Left lung (tissue), 10 donors: ENCODE measurements around the gene HSP90AB1. TPM values are rescaled to one million over a fixed set of nuclear protein-coding genes. Genes with fewer than 3 reads are reported as not detected.

Experiments used
- ATAC-seq: fragments of 200-7000 bp; cut with Tn5 transposase; one replicate; pipeline ENCODE4 v1.9.1; 2020; ENCODE audit warnings: moderate library complexity
- DNase-seq, 4 donors: peaks; one replicate each; pipeline ENCODE4 v3.0.0-alpha.2; 2013 to 2020
- H3K27ac ChIP-seq, 2 donors: fragments of 200-600 bp; sonication (generic) in 1 of 2; one replicate each; pipeline versions ENCODE4 v1.5.0 to v1.8.0; 2020 to 2021
- H3K27me3 ChIP-seq, 2 donors: fragments of 200-600 bp; sonication (generic) in 1 of 2; one replicate each; pipeline versions ENCODE4 v1.5.0 to v1.8.0; 2020 to 2021
- H3K36me3 ChIP-seq, 2 donors: fragments of 200-600 bp; sonication (generic) in 1 of 2; one replicate each; pipeline versions ENCODE4 v1.5.0 to v1.8.0; 2020 to 2021
- H3K4me1 ChIP-seq, 2 donors: fragments of 200-600 bp; one replicate each; pipeline ENCODE4 v1.8.0; 2021
- H3K4me3 ChIP-seq, 2 donors: fragments of 200-600 bp; sonication (generic) in 1 of 2; one replicate each; pipeline versions ENCODE4 v1.5.0 to v1.8.0; 2020 to 2021; ENCODE audit warnings: mild to moderate bottlenecking in 1 of 2
- H3K9me3 ChIP-seq, 2 donors: fragments of 200-600 bp; sonication (generic) in 1 of 2; one replicate each; pipeline versions ENCODE4 v1.5.0 to v1.8.0; 2020 to 2021
- CTCF ChIP-seq, 2 donors: fragments of 200-600 bp; sonication (generic) in 1 of 2; IDR thresholded peaks; one replicate each; pipeline versions ENCODE4 v1.5.0 to v1.8.0; 2021; ENCODE audit warnings: antibody characterized with exemption in 2 of 2
- intact Hi-C, 2 donors: fragments of 100-400 bp; cut with DNase I; formaldehyde crosslinking; loops; one replicate each; pipeline versions ENCODE4 v1.11.2 to v1.14.2; 2022
- polyA plus RNA-seq, 6 donors: library from polyadenylated mRNA; unstranded; fragments of 120-200 nt; gene quantifications; one replicate each; pipeline ENCODE4 v1.2.1, GENCODE V29; 2013; ENCODE audit not compliant: insufficient read length in 6 of 6
- total RNA-seq, 2 donors: library from RNA; stranded (reverse); fragmentation: NEBNext Ultra II Directional; extraction: Animal tissue kit (Norgen Biotek cat#: 25700); gene quantifications; one replicate each; pipeline ENCODE4 v1.2.1, GENCODE V29; 2021
- donor health status: DM: no; HTN: yes; CAD: no.
- donor health status: DM: no; HTN: no; CAD: no.

HSP90AB1 gene
- total and polyA plus RNA-seq, 8 donors = 726 to 1,444 (median 1,251) TPM

- intact Hi-C loops = no loop called here
- no peak for DNase-seq
- Histone ChIP-seq H3K4me3 (no peak overlapping the region), H3K27ac (no peak overlapping the region), H3K36me3 (peaks cover 0 to 1% of the 10 kb centered on the region in 2 donors), H3K9me3 (no peaks in the 10 kb centered on the region), H3K27me3 (no peaks in the 10 kb centered on the region), H3K4me1 (peaks cover 22 to 62% of the 10 kb centered on the region in 2 donors)
- ATAC-seq = no peak
- TF ChIP-seq CTCF (IDR thresholded peaks at IDR 0.05) = no peak
Observed at GRCh38 chr6:44224965-44225305, 22.0 kb upstream of the HSP90AB1 start.

DNA sequence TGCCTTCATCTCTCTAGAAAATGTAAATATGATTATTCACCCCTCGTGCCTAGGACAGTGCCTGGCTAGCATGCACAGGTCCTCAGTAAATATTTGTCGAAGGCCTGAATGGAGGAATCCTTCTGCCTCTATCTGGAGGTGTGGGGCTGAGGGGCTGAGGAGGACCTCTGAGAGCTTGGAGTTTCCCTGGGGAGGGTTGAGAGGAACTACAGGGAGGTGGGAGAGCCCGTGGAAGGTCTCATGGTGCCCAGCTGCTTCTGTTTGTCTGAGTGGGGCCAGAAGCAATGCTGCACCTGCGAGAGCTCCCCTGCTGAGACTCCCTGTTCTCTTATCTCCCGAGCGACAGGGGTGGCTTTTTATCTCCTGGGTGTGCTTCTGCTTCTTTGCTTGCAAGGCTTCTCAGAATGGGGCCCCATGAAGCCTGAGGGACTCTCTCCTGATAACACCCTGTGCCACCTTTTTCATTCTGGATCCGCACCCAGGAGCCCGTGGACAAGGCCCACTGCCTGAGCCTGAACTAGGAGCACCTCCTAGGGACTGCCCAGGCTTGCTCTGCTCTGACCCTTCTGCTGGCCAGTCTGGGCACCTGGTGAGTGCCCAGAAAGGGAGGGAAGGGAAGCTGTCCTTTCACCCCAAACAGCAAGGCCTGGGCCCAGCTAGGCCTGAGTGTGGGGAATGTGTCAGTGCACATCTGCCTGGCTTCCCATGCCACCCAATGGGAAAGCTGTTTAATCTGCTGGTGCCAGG is 21.1 kb upstream of the HSP90AB1 start:
- Histone ChIP-seq H3K36me3 (peaks cover 0 to 10% of the 10 kb centered on the region in 2 donors), H3K4me1 (peaks cover 20 to 56% of the 10 kb centered on the region in 2 donors), H3K27me3 (no peaks in the 10 kb centered on the region), H3K9me3 (no peaks in the 10 kb centered on the region), H3K27ac (no peak overlapping the region), H3K4me3 (no peak overlapping the region)
- intact Hi-C loops = no loop called here
- ATAC-seq (no peak), DNase-seq (no peak)
- no peak for TF ChIP-seq CTCF (IDR thresholded peaks at IDR 0.05)

- ATAC-seq (no peak), DNase-seq (no peak)
- H3K36me3 ChIP-seq = peaks cover 0 to 11% of the 10 kb centered on the region in 2 donors
- TF ChIP-seq CTCF (IDR thresholded peaks at IDR 0.05) = no peak
- no peaks in the 10 kb centered on the region for H3K27me3 ChIP-seq
- H3K4me1 ChIP-seq = peaks cover 12 to 48% of the 10 kb centered on the region in 2 donors
- no peak overlapping the region for H3K4me3 ChIP-seq
- no peaks in the 10 kb centered on the region for H3K9me3 ChIP-seq
- no peak overlapping the region for H3K27ac ChIP-seq
- intact Hi-C loops = no loop called here
Observed at GRCh38 chr6:44226368-44227147, 20.3 kb upstream of the HSP90AB1 start.

DNA sequence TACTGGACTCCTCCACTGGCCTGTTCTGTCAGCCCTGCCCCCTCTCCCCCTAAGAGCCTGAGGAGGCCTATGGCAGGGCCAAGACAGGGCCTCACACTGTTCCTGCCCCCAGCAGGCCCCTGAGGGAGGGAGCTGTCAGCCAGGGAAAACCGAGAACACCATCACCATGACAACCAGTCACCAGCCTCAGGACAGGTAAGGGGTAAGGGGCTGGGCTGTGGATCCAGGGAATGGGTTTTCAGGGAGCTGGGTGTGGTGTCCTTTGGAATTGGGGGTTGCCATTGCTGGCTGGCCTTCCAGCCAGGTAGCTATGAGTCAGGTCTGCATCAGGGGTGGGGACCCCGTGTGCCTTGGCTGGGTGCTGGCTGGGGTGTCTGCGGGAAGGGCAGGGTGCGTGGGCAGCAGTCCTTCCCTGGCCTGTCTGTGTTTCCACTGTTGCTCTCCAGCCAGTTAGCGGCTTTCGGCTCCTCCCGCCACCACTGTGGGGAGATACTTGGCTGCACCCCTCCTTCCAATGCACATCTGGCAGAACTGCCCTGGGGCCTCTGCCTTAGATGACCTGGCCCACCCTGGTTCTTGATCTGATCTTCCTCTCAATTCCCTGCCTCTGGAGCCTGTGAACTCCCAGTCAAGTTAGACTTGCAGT is 19.6 kb upstream of the HSP90AB1 start:
- ATAC-seq (no peak), DNase-seq (no peak)
- no peak overlapping the region for H3K27ac ChIP-seq
- H3K4me1 ChIP-seq = peaks cover 8 to 41% of the 10 kb centered on the region in 2 donors
- intact Hi-C loops = no loop called here
- H3K27me3 ChIP-seq = no peaks in the 10 kb centered on the region
- no peaks in the 10 kb centered on the region for H3K9me3 ChIP-seq
- H3K4me3 ChIP-seq = no peak overlapping the region
- TF ChIP-seq CTCF (IDR thresholded peaks at IDR 0.05) = no peak
- peaks cover 0 to 18% of the 10 kb centered on the region in 2 donors for H3K36me3 ChIP-seq

- Histone ChIP-seq H3K36me3 (peaks cover 0 to 24% of the 10 kb centered on the region in 2 donors), H3K9me3 (no peaks in the 10 kb centered on the region), H3K4me3 (no peak overlapping the region), H3K27me3 (no peaks in the 10 kb centered on the region), H3K27ac (no peak overlapping the region), H3K4me1 (peaks cover 8 to 36% of the 10 kb centered on the region in 2 donors)
- DNase-seq (no peak), ATAC-seq (no peak)
- intact Hi-C loops = no loop called here
- TF ChIP-seq CTCF (IDR thresholded peaks at IDR 0.05) = no peak
Observed at GRCh38 chr6:44228031-44228430, 18.9 kb upstream of the HSP90AB1 start.
